HepG2 (cell line): ENCODE data around the gene NRL. TPM values are rescaled to one million over a fixed set of nuclear protein-coding genes. Genes with fewer than 3 reads are reported as not detected.
A peak's percentile ranks its signal among the peaks of the same experiment; 100 is the strongest.

Experiments used
- CCAR2 ChIP-seq: fragments of 200-400 bp; formaldehyde crosslinking; optimal IDR thresholded peaks from 2 replicates; pipeline ENCODE3; 2018; ENCODE audit warnings: low read depth, mild to moderate bottlenecking, low read length, moderate library complexity
- DMTF1 ChIP-seq: sonication (generic); formaldehyde crosslinking; IDR thresholded peaks from 2 replicates; pipeline ENCODE4 v1.4.0; 2020; ENCODE audit warnings: mild to moderate bottlenecking, missing genetic modification reagents
- FIP1L1 ChIP-seq: fragments of 200-400 bp; formaldehyde crosslinking; IDR thresholded peaks from 2 replicates; pipeline ENCODE4 v1.6.1; 2018; ENCODE audit warnings: low read depth, mild to moderate bottlenecking, low read length, moderate library complexity, borderline replicate concordance; ENCODE audit not compliant: insufficient read depth
- HOXA5 ChIP-seq: sonication (generic); formaldehyde crosslinking; IDR thresholded peaks from 2 replicates; pipeline ENCODE4 v1.4.0; 2020; ENCODE audit warnings: missing genetic modification reagents
- MED8 ChIP-seq: sonication (generic); formaldehyde crosslinking; IDR thresholded peaks from 2 replicates; pipeline ENCODE4 v1.8.1; 2023; ENCODE audit warnings: mild to moderate bottlenecking, missing genetic modification reagents; ENCODE audit not compliant: insufficient replicate concordance
- NR1H2 ChIP-seq: sonication (generic); formaldehyde crosslinking; IDR thresholded peaks from 2 replicates; pipeline ENCODE4 v1.8.1; 2022; ENCODE audit warnings: low read depth, missing genetic modification reagents, borderline replicate concordance
- POLR2A ChIP-seq, 2 experiments: IDR thresholded peaks; 2 replicates each; pipeline ENCODE4 v1.6.1; 2011; ENCODE audit warnings: low read depth in 2 of 2, low read length in 2 of 2, mild to moderate bottlenecking in 1 of 2, moderate library complexity in 1 of 2; ENCODE audit not compliant: insufficient read depth in 1 of 2
- RARG ChIP-seq: sonication (generic); formaldehyde crosslinking; IDR thresholded peaks from 2 replicates; pipeline ENCODE4 v1.4.0; 2020; ENCODE audit warnings: low read depth, mild to moderate bottlenecking, missing genetic modification reagents
- RBFOX2 ChIP-seq: fragments of 200-400 bp; formaldehyde crosslinking; IDR thresholded peaks from 2 replicates; pipeline ENCODE4 v1.6.1; 2017; ENCODE audit warnings: low read depth, mild to moderate bottlenecking, low read length
- SAP130 ChIP-seq: IDR thresholded peaks from 2 replicates; pipeline ENCODE4 v1.6.1; 2016; ENCODE audit warnings: low read depth
- SMARCC2 ChIP-seq: fragments of 450-650 bp; IDR thresholded peaks from 2 replicates; pipeline ENCODE4 v1.6.1; 2017; ENCODE audit warnings: antibody characterized with exemption, mild to moderate bottlenecking
- SNAPC4 ChIP-seq: sonication (generic); formaldehyde crosslinking; IDR thresholded peaks from 2 replicates; pipeline ENCODE4 v1.4.0; 2020; ENCODE audit warnings: mild to moderate bottlenecking, missing genetic modification reagents
- SP2 ChIP-seq: sonication (generic); formaldehyde crosslinking; IDR thresholded peaks from 2 replicates; pipeline ENCODE4 v1.5.1; 2020; ENCODE audit warnings: mild to moderate bottlenecking, missing genetic modification reagents
- ZFAT ChIP-seq: sonication (generic); formaldehyde crosslinking; conservative IDR thresholded peaks from 2 replicates; pipeline ENCODE4 v1.8.1; 2023; ENCODE audit warnings: missing genetic modification reagents, inconsistent platforms
- ZNF224 ChIP-seq: sonication (generic); formaldehyde crosslinking; IDR thresholded peaks from 2 replicates; pipeline ENCODE4 v1.5.0; 2020; ENCODE audit warnings: mild to moderate bottlenecking, missing genetic modification reagents
- polyA plus RNA-seq, 8 experiments: library from polyadenylated mRNA; depleted of rRNA in 3 of 8; stranded (reverse) in 7 of 8; unstranded in 1 of 8; fragments of >200 nt; fragmentation: Illumina TruSeq in 4 of 8; extraction: Trizol in 4 of 8; gene quantifications; 2 replicates each; pipeline versions ENCODE4 v1.2.1 to v1.2.3, GENCODE V29; 2011 to 2016; ENCODE audit warnings: low read depth in 4 of 8, missing spikeins in 1 of 8, mixed read lengths in 1 of 8; ENCODE audit not compliant: insufficient read depth in 1 of 8
- total RNA-seq, 5 experiments: library from RNA; depleted of rRNA; stranded (reverse); fragments of >200 nt; fragmentation: Illumina TruSeq; extraction: Trizol; gene quantifications; 2 replicates each; pipeline ENCODE4 v1.2.3, GENCODE V29; 2016; ENCODE audit warnings: low read depth in 1 of 5
- TF ChIP-seq, protein P1 (sequence below): sonication (generic); formaldehyde crosslinking; IDR thresholded peaks from 2 replicates; pipeline ENCODE4 v1.8.1; 2023; ENCODE audit warnings: mild to moderate bottlenecking, inconsistent platforms, moderate library complexity, missing genetic modification reagents, borderline replicate concordance

Gene NRL
- total and polyA plus RNA-seq, 2 of the 13 experiments (the other 11 are each of a cell fraction or from before 2014, with no cell fraction given), result 2.5 to 4.7 TPM

DNA sequence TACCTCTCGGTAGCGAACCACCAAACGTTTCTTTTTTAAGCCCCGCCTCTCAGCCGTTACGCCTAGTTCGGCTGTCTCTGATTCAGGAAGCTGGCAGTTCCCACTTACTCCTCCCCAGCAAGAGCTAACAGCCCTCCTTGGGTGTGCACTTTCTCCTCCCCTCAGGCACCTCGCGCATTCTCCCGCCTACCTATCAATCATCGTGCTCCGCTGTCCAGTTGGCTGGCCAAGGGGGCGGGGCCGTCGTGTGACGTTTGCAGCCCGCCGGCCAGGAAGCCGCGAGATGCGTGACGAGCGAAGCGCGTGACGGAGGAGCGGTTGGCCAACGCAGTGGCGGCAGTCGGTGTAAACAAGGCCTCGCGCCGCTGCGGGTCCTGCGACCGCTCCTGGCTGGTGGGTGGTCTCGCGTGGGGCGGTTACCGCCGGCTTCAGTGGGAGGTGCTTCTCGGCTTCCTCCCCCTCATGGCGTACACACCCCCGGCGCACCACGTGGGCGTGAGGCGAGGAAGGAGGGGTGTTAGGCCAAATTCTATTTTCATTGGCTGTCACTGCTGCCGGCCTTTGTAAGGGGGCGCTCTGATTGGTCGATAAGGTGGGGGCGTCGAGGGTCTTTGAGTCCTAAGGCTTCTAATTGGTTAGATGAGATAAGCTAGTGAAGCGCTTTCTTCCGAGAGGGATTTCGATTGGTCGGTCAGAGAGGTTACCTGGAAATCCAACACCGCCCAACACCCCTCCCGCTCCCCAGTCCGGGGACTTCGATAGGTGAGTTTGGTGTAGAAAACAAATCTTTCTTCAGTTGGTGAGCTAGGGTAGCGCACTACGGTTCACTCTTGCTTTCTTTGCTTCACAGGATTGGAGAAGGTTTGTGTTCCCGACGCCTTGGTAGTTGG is at the start of gene NRL, which contains the start of gene DCAF11 (continued):
- peak; percentile 82 for TF ChIP-seq SNAPC4 (CRISPR knock-in tag)
- peak; percentile 94; the same call in 1 of the 2 replicates for TF ChIP-seq ZNF224
- 0 out of 2 replicates have a peak, but pooled peaks have one; percentile 10 for TF ChIP-seq NR1H2 (CRISPR knock-in tag)
- peak; percentile 91; the same call in 1 of the 2 replicates for TF ChIP-seq RARG (CRISPR knock-in tag)
- peak; percentile 51; the same call in 1 of the 2 replicates for TF ChIP-seq DMTF1 (CRISPR knock-in tag)
- peak; percentile 90 for TF ChIP-seq FIP1L1
- TF ChIP-seq, protein P1, sequence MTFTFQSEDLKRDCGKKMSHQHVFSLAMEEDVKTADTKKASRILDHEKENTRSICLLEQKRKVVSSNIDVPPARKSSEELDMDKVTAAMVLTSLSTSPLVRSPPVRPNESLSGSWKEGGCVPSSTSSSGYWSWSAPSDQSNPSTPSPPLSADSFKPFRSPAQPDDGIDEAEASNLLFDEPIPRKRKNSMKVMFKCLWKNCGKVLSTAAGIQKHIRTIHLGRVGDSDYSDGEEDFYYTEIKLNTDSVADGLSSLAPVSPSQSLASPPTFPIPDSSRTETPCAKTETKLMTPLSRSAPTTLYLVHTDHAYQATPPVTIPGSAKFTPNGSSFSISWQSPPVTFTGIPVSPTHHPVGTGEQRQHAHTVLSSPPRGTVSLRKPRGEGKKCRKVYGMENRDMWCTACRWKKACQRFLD (CRISPR knock-in tag), result peak; percentile 97; the same call in 1 of the 2 replicates
- no peak for TF ChIP-seq ZFAT
- TF ChIP-seq POLR2A (IDR thresholded peaks at IDR 0.05; ENCODE audit: insufficient read depth in 1 of 2, low read depth in 2 of 2, low read length in 2 of 2), result peak in 1 of 2 experiments; percentile 97; a peak in 2 of 4 replicates
- peak; percentile 99 for TF ChIP-seq SAP130 (CRISPR knock-in tag)
- peak; percentile 77 for TF ChIP-seq CCAR2
- peak; percentile 100 for TF ChIP-seq RBFOX2
- peak; percentile 97 for TF ChIP-seq SP2 (CRISPR knock-in tag)
- TF ChIP-seq SMARCC2, result peak; percentile 81; the same call in 1 of the 2 replicates
- peak; percentile 67 for TF ChIP-seq MED8 (CRISPR knock-in tag)
- TF ChIP-seq HOXA5 (CRISPR knock-in tag), result peak; percentile 100
